ENCODE results near the gene EIF2AK2.
"Not testable (repeated sequence)": the region's sequence is repeated elsewhere in the genome, so short reads cannot be mapped to it uniquely, and the experiment has no call there.

The EIF2AK2 gene

GRCh38 chr2:37156857-37157714 lies at the start of gene EIF2AK2:
Gene EIF2AK2 (minus strand): TSS chr2:37156980. CDS start chr2:37147806, 9,174 bp downstream.
- peak in 55 of 56 donors; percentile 10 to 82 (median 56) for DNase-seq

GRCh38 chr2:37205689-37206341 lies 49.0 kb upstream of the EIF2AK2 start:
- DNase-seq: no peak

- not testable (repeated sequence) for DNase-seq
Observed at GRCh38 chr2:37205071-37205661, 48.4 kb upstream of the EIF2AK2 start.

GRCh38 chr2:37203708-37204107 lies 46.9 kb upstream of the EIF2AK2 start:
- no peak for DNase-seq

- DNase-seq: no peak
Observed at GRCh38 chr2:37201766-37202165, 45.0 kb upstream of the EIF2AK2 start.

GRCh38 chr2:37201208-37201607 lies 44.4 kb upstream of the EIF2AK2 start:
- DNase-seq: no peak

- no peak for DNase-seq
Observed at GRCh38 chr2:37198681-37199065, 41.9 kb upstream of the EIF2AK2 start.

- peak; percentile 16 to 87 (median 68) for DNase-seq
Observed at GRCh38 chr2:37196320-37197195, 39.8 kb upstream of the EIF2AK2 start, which contains the start of gene CEBPZOS. Gene CEBPZOS (plus strand): TSS chr2:37196496. CDS start chr2:37199705, 3,209 bp downstream.

GRCh38 chr2:37195862-37196319 lies 39.1 kb upstream of the EIF2AK2 start:
- DNase-seq: peak in 1 of 56 donors; percentile 8

GRCh38 chr2:37192551-37192950 lies 35.8 kb upstream of the EIF2AK2 start:
- DNase-seq: no peak

- no peak for DNase-seq
Observed at GRCh38 chr2:37191747-37192146, 35.0 kb upstream of the EIF2AK2 start.

GRCh38 chr2:37191253-37191652 lies 34.5 kb upstream of the EIF2AK2 start:
- no peak for DNase-seq

- no peak for DNase-seq
Observed at GRCh38 chr2:37190290-37190689, 33.5 kb upstream of the EIF2AK2 start.

- DNase-seq: peak in 2 of 56 donors; percentile 3 to 11
Observed at GRCh38 chr2:37189452-37190153, 32.8 kb upstream of the EIF2AK2 start.

GRCh38 chr2:37188570-37188969 lies 31.8 kb upstream of the EIF2AK2 start, which contains the start of gene SULT6B1:
Gene SULT6B1 (minus strand): TSS chr2:37188670. CDS start chr2:37188640, 30 bp downstream.
- no peak for DNase-seq

GRCh38 chr2:37181726-37182684 lies 25.2 kb upstream of the EIF2AK2 start:
- no peak for DNase-seq

- no peak for DNase-seq
Observed at GRCh38 chr2:37180640-37181039, 23.9 kb upstream of the EIF2AK2 start.

- DNase-seq: no peak
Observed at GRCh38 chr2:37180006-37180639, 23.3 kb upstream of the EIF2AK2 start.

All from amygdala (tissue), 56 donors.